ENCODE results near the gene DHX57.

GRCh38 chr2:38765149-38765548 lies 110.6 kb downstream of the DHX57 start:
- no peak for TF ChIP-seq POLR2A (IDR thresholded peaks at IDR 0.05)
- TF ChIP-seq CTCF (IDR thresholded peaks at IDR 0.05) = no peak
- TF ChIP-seq POLR2AphosphoS5 (IDR thresholded peaks at IDR 0.05) = no peak

Measured in prostate gland (tissue), 2 donors.